Measurements from ENCODE around the gene GOLGA8M.
"Not testable (repeated sequence)": the region's sequence is repeated elsewhere in the genome, so short reads cannot be mapped to it uniquely, and the experiment has no call there.

Gene GOLGA8M, protein sequence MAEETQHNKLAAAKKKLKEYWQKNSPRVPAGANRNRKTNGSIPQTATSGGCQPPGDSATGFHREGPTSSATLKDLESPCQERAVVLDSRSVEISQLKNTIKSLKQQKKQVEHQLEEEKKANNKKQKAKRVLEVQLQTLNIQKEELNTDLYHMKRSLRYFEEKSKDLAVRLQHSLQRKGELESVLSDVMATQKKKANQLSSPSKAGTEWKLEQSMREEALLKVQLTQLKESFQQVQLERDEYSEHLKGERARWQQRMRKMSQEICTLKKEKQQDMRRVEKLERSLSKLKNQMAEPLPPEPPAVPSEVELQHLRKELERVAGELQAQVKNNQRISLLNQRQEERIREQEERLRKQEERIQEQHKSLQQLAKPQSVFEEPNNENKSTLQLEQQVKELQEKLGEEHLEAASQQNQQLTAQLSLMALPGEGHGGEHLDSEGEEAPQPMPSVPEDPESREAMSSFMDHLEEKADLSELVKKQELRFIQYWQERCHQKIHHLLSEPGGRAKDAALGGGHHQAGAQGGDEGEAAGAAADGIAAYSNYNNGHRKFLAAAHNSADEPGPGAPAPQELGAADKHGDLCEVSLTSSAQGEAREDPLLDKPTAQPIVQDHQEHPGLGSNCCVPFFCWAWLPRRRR

DNA sequence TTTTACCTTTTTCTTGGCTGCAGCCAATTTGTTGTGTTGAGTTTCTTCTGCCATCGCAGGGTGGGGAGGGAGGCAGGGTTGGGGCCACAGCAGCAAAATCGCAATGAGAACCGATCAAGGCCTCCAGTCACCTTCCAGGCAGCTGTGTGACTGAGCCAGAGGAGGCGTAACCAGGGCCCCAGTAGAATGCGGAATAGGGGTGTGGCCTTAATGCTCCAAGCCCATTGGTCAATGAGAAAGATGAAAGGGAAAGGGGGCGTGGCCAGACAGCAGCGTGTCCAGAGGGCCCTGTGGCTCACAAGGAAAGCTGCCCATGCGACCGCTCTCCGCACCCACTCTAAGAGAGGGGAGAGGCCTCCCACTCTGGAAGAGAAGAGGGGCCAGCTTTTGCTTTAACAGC lies at the start of gene GOLGA8M:
TSS of gene GOLGA8M (minus strand) at position 152 of the 400 bp plus-strand sequence. CDS start at position 54, 98 bp downstream.
- not testable (repeated sequence) for DNase-seq

DNA sequence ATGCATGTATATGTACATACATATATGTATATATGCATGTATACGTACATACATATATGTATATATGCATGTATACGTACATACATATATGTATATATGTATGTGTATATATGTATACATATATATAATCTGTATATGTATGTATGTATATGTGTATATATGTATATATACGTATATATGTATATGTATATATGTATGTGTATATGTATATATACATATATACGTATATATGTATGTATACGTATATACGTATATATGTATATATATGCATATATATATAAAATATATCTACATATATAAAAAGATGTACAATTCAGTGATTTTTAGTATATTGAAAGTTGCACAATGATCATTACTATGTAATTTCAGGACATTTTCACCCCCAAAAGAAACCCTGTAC lies 30.7 kb upstream of the GOLGA8M start:
- not testable (repeated sequence) for DNase-seq

DNA sequence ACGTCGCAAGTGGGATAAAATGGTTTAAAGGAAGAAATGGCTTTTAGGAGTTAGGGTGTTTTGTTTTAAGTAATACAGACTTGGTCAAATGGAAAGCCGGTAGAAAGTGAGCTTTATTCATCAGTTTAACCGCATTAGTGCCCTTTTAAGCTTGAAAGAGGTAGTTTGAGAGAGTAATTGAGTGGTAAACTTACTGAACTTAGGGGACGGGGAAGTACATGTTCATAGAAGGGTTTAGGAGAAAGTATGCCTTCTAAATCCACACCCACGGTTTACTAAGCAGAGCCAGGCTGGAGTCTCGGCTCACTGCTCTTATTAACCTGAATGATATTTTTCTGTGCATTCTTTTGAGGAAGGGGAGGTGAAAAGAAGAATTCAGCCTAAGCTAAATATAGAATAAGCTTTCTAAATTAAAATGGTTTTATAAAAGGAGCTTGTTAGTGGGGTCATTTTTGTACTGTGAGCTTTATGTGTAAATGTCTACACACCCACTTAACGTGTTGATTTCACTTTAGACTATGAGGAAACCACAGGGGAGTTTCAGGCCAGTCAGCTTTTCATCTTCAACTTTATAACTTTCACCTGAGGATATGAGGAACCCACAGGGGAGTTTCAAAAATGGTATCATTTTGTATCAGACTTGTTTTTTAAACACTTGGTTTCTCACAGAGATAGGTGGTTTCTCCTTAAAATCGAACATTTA lies 26.5 kb upstream of the GOLGA8M start:
- DNase-seq = peak; percentile 30 to 63

DNA sequence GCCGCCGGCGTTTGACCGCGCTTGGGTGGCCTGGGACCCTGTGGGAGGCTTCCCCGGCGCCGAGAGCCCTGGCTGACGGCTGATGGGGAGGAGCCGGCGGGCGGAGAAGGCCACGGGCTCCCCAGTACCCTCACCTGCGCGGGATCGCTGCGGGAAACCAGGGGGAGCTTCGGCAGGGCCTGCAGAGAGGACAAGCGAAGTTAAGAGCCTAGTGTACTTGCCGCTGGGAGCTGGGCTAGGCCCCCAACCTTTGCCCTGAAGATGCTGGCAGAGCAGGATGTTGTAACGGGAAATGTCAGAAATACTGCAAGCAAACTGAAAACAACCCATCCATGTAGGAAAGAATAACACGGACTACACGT lies 26.0 kb upstream of the GOLGA8M start:
- DNase-seq = not testable (repeated sequence)

DNA sequence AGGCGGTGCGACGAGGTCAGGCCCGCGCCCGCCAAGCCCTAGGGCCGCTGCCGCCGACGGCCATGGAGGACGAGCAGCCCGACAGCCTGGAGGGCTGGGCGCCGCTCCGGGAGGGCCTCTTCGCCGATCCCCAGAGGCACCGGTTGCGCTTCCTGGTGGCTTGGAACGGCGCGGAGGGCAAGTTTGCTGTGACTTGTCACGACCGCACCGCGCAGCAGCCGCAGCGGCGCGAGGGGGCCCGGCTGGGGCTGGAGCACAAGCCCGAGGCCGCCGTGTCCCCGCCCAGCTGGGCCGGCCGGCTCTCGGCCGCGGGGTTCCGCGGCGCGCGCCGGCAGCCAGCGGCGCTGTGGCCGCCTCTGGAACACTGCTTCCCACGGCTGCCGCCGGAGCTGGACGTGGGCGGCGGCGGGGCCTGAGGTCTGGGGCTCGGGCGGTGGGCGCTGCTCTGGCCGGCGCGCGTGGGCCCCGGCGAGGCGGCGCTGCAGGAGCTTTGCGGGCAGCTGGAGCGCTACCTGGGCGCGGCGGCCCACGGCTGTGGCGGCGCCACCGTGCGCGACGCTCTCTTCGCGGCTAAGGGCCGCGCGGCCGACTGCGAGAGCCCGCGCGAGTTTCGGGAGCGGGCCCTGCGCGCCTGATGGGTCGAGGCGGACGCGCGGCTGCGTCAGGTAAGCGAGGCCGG lies 25.4 kb upstream of the GOLGA8M start:
- DNase-seq = peak; percentile 42 to 49

DNA sequence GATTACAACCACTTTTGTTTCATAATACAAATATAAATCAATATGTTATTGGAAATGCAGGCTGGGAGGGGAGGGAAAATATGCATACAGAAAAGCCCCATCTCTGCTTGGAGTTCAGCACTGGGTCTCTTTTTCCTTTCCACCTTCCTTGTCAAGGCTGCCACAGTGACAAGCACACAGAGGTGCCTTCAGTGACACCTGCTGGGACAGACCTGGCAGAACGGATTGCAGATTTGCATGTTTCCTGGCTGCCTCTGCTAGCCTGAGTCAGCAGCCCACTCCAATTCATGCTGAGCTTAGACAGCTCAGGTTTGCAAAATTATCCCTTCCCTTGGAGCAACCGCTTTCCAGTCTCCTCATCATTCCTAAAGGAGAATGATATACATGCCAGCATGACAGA lies 15.8 kb upstream of the GOLGA8M start:
- DNase-seq = peak; percentile 20 to 32

DNA sequence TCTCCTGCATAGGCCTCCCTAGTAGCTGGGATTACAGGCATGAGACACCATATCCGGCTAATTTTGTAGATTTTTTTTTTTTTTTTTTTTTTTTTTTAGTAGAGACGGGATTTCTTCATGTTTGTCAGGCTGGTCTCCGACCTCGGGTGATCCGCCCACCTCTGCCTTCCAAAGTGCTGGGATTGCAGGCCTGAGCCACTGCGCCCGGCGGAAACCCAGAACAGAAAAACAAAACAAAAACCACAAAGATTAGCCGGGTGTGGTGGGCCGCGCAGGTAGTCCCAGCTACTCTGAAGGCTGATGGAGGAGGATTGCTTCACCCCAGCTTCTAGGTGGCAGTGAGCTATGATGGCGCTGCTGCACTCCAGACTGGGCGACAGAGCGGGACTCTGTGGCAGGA lies 14.8 kb upstream of the GOLGA8M start:
- not testable (repeated sequence) for DNase-seq

DNA sequence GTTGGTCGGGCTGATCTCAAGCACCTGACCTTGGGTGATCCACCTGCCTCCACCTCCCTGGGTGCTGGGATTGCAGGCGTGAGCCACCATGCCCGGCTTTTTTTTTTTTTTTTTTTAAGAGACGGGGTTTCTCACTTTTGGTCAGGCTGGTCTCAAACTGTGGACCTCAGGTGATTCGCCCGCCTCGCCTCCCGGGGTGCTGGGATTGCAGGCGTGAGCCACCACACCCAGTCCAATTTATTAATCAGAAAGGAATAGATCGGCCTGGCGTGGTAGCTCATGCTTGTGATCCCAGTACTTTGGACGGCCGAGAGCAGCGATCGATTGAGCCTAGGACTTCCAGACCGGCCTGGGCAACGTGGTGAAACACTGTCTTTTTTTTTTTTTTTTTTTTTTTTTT lies 13.9 kb upstream of the GOLGA8M start:
- DNase-seq = no peak

DNA sequence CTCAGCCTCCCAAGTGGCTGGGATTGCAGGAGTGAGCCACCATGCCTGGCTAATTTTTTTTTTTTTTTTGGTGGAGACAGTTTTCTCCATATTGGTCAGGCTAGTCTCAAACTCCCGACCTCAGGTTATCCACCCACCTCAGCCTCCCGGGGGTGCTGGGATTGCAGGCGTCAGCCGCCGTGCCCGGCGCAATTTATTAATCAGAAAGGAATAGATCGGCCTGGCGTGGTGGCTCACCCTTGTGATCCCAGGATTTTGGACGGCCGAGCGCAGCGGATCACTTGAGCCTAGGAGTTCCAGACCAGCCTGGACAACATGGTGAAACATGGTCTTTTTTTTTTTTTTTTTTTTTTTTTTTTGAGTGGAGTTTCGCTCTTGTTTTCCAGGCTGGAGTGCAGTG lies 13.3 kb upstream of the GOLGA8M start:
- DNase-seq = no peak

DNA sequence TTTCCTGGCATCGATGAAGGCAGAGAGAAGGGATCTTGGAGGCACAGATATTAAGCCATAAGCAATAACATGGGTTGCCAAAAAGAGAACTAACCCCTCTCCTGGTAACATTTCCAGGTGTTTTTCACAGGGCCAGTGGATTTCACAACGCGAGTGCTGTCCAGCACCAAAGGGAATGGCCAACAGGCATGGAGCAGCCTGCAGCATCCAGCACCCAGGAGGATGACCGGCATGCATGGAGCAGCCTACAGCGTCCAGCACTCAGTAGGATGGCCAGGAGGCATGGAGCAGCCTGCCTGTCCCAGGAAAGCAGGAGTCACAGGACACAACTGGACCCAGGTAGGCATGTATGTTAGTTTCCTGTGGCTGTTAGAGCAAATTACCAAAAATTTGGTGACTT lies 11.8 kb upstream of the GOLGA8M start:
- DNase-seq = not testable (repeated sequence)

DNA sequence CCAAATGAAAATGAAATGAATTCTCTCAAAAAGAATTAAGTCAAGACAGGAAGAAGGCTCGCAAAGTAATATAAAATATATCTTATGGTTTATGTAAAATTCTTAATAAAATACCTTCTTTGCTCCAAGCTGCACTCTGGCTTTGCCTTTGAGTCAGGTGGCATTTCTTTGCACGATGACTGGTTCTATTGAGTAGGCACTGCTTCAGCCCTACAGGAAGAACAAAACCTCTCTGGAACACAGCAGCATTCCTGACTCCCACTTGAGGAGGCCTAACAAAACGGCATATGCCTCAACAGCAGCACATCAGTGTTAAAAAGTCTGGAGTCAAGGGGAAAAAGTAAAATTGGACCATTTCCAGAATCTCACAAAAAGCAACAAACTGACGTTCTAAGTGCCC lies 7.4 kb upstream of the GOLGA8M start:
- DNase-seq = not testable (repeated sequence)

DNA sequence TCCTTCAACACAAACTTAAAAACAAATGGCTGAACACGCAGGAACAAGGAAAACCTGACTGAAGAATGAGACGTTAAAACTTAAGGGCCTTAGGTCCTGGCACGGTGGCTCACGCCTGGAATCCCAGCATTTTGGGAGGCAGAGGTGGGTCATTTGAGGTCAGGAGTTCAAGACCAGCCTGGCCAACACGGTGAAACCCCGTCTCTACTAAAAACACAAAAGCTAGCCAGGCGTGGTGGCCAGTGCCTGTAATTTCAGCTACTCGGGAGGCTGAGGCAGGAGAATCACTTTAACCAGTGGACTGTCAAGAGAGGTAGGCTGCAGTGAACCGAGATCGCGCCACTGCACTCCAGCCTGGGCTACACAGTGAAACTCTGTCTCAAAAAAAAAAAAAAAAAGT lies 6.4 kb upstream of the GOLGA8M start:
- DNase-seq = not testable (repeated sequence)

DNA sequence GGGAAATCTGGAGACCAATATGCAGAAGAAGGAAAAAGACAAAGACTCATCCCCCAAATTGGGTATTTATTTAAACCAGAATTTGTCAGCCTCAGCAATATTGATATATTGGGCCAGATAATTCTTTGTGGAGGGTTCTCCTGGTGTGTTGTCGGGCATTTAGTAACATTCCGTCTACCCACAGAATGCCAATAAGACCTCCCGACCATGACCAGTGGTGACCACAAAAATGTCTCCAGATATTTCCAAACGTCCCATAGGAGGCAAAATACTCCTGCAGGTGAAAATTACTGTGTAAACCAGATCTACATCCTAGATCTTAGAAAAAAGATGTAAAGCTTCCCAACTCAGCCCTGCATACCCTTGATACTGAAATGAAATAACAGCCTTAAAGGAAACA lies 2.0 kb upstream of the GOLGA8M start:
- DNase-seq = not testable (repeated sequence)

DNA sequence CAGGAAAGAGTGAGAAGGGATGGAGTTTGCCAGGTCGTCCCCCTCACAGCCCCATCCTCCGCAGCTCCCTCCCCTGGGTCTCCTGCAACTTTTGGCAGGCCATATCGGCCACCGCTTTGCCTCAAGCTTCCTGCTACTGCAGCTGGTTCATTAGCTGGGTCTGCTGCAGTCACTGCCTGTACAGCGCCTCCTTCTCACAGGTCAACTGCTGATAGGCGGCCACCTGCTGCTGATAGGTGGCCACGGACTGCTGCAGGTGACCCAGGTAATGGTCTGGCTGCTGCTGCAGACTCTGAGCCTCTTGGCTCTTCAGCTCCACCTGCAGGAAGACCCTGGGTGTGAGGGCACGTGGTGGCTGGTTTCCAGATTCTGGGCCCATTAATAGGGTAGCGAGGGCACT lies 8.3 kb downstream of the GOLGA8M start:
- not testable (repeated sequence) for DNase-seq

DNA sequence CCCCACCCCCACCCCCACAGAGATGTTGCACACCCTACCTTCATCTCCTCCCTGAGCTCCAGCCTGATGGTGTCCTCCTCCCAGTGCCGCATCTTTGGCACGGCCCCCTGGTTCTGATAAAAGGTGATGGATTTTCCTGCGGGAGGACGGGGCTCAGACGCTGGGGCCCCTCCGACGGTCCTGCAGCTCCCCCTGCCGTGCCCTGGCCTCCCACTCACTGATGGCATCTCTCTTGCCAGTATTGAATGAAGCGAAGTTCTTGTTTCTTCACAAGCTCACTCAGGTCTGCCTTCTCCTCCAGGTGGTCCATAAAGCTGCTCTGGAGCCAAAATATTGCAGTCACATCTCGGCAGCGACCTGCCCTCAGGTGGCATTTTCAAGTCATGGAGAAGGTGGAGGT lies 9.8 kb downstream of the GOLGA8M start:
- not testable (repeated sequence) for DNase-seq

DNA sequence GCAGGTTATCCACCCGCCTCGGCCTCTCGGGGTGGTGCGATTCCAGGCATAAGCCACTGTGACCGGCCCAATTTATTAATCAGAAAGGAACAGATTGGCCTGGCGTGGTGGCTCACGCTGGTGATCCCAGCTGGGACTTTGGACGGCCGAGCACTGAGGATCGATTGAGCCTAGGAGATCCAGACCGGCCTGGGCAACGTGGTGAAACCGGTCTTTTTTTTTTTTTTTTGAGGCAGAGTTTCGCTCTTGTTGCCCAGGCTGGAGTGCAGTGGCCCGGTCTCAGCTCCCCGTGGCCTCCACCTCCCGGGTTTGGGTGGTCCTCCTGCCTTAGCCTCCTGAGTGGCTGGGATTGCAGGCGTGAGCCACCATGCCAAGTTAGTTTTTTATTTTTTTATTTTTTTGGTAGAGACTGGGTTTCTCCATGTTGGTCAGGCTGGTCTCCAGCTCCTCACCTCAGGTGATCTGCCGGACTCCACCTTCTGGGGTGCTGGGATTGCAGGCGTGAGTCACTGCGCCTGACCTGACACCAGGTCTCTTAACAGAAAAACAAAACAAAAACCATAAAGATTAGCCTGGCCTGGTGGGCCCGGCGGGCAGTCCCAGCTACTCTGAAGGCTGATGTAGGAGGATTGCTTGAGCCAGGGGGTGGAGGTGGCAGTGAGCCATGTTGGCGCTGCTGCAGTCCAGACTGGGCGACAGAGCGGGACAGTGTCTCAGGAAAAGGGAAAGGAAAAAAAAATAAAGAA lies 18.0 kb downstream of the GOLGA8M start:
- not testable (repeated sequence) for DNase-seq

DNA sequence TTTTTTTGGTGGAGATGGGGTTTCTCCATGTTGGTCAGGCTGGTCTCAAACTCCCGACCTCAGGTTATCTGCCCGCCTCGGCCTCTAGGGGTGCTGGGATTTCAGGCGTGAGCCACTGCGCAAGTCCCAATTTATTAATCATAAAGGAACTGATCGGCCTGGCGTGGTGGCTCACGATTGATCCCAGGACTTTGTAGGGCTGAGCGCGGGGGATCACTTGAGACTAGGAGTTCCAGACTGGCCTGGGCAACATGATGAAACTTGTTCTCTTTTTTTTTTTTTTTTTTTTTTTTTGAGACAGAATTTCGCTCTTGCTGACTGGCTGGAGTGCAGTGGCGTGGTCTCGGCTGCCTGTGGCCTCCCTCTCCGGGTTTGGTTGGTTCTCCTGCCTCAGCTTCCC lies 19.2 kb downstream of the GOLGA8M start:
- DNase-seq = not testable (repeated sequence)

DNA sequence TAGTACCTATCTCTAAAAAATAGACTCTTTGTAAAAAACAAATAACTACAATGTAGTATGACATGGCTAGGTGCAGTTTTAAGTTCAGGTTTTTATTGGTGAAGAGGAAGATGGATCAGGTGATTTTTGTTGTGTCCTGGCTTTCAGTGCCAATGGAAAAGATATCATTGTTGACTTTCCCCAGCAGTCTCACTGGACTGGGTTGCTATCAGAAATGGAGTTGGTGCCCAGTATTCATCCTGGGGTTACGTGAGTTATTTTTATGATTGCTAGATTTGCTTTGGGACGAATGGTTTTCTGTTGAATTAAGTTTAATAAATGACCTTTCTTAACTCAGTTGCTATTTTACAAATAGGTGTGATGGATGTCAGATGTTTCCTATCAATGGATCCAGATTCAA lies 38.7 kb downstream of the GOLGA8M start:
- DNase-seq = not testable (repeated sequence)

DNA sequence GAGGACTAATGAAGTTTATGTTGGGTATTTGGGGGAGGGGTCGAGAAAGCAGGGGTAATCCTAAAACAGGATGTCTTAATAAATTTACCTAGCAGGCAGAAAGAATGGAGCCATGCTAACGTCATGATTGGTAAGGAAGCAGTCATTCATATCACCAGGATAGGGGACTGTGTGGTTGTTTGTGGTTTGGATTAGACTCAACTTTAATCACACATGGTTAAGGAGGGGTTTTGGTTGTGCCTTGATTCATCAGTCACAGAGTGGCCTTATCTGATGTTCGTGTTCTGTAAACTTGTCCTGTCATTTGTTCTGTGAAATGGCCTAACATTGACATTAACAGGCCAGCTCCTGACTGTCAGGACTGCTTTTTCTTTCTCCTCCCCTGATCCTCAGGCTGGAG lies 40.1 kb downstream of the GOLGA8M start:
- DNase-seq = not testable (repeated sequence)

DNA sequence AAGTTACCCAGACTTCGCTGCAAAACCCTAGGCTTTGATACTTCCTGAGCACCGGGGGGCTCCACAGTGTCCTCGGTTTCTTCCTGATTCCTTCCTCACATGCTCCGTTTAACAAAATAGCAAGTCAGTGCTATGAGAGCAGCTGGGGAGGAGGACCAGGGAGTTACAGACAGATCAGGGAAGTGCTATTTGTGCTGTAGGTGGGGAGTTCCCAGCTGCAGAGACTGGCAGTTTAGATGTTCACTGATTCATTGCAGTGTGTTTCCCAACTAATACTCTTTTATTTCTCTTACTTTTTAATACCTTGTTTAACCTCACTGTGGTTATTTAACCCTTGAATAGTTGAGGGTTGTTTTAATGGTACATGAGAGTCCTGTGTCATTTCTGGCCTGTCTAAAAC lies 45.8 kb downstream of the GOLGA8M start:
- not testable (repeated sequence) for DNase-seq

DNA sequence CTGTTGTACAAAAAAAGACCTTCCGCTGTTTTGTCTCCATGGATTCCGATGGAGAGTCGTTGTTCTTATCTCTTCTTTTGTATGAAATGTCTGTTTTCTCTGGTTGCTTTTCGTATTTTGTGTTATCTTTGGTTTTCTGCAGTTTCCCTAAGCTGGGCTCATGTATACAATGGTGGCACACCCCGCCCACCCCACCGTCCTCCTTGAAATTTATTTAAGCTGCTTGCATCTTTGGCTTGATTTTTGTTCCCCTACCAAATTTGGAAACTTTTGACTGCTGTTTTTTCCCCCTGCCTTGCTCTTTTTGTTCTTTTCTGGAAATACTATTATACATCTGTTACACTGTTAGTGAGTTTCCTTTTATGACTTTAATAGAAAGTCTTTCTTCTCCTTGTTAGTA lies 47.6 kb downstream of the GOLGA8M start:
- DNase-seq = not testable (repeated sequence)

DNA sequence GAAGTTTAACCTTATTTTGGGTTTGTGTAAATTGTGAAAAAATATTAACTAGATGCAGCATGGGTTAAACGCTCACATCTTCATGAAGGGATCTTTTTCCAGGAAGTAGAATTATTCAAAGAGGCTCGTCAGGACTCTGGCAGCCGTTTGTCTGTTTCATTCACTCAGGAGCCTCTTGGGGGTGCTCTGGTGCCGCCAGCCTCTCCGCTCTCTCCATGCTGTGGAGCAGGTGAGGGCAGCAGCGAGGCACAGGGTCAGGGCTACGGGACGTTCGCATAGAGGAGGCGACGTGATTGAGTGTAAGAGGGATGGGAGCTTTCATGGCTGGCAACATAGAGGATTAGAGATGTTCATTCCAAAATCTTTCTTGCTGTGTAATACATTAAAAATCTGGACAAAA lies 48.5 kb downstream of the GOLGA8M start:
- not testable (repeated sequence) for DNase-seq
